ENCODE measurements around the gene CTSD. TPM values are rescaled to one million over a fixed set of nuclear protein-coding genes. Genes with fewer than 3 reads are reported as not detected.

CTSD gene
- total and polyA plus RNA-seq, 2 of the 8 experiments (the other 6 are each of a cell fraction or from before 2014, with no cell fraction given) = 169 to 173 TPM

DNA sequence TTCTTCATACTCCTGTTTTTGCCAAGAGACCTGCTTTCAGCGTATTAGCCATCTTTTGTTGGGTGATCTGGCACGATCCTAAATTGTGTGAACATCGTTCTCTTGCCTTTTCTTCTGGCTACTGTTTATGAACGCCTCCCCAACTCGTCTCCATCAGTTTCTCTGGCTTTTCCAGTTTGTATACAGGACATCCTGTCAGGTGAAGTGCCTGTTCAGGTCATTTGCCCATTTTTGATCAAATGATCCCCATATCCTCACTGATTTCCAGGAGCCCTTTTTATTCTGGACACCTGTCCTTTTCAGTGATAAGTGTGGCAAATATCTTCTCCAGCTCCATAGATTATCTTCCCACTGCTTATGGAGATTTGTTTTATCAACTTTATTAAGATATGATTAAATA lies 48.5 kb upstream of the CTSD start:
- ChIA-PET POLR2A (ENCODE audit: partially characterized antibody) (no interaction called here), CTCF (ENCODE audit: partially characterized antibody) (interaction anchor here (0.7 to 1.7 kb wide), 3 partner anchors 118 to 344 kb away, joined by 3 to 6 read pairs (median 3); no protein-coding TSS in a partner anchor)
- H3K4me3 ChIP-seq (ENCODE audit: extremely low read depth in 1 of 4, insufficient read depth in 2 of 4, low read depth in 3 of 4, low read length in 4 of 4) = no peak overlapping the region
- no peak overlapping the region for H4K5ac ChIP-seq (ENCODE audit: insufficient read length, low read depth, low read length)
- H4K20me1 ChIP-seq (replicated peaks in 1 of 2; ENCODE audit: control insufficient read depth in 1 of 2, insufficient read depth in 2 of 2, low read length in 2 of 2) = no peaks in the 10 kb centered on the region
- H3K36me3 ChIP-seq (ENCODE audit: control insufficient read depth in 2 of 4, insufficient read depth in 4 of 4, low read length in 3 of 4) = no peaks in the 10 kb centered on the region
- FAIRE-seq (no peak), DNase-seq (ENCODE audit: low read depth in 1 of 2, low spot score in 2 of 2) (no peak)
- H3K4me2 ChIP-seq (ENCODE audit: insufficient read depth in 1 of 2, low read depth in 2 of 2, low read length in 2 of 2) = no peak overlapping the region
- no peak overlapping the region for H2BK15ac ChIP-seq (ENCODE audit: low read length)
- H3K18ac ChIP-seq (ENCODE audit: extremely low read depth, low read length) = no peak overlapping the region
- H2BK12ac ChIP-seq (ENCODE audit: low read depth, low read length) = no peak overlapping the region
- no peak overlapping the region for H2BK20ac ChIP-seq (ENCODE audit: low read length)
- H3K27ac ChIP-seq (ENCODE audit: low read depth, low read length) = no peak overlapping the region
- H3K27me3 ChIP-seq (replicated peaks in 1 of 4; ENCODE audit: control insufficient read depth in 3 of 4, extremely low read depth in 1 of 4, insufficient read depth in 3 of 4, low read length in 3 of 4) = no peaks in the 10 kb centered on the region; a peak in 1 of 7 replicates
- H3K23me2 ChIP-seq (ENCODE audit: low read depth, low read length) = no peaks in the 10 kb centered on the region
- no peaks in the 10 kb centered on the region for H3K4me1 ChIP-seq (replicated peaks in 1 of 4; ENCODE audit: control insufficient read depth in 3 of 4, insufficient read depth in 4 of 4, low read length in 3 of 4)
- no peak overlapping the region for H4K91ac ChIP-seq (replicated peaks; ENCODE audit: insufficient read length, low read length)
- H3K79me1 ChIP-seq (ENCODE audit: low read depth, low read length) = no peaks in the 10 kb centered on the region
- no peak overlapping the region for H3K14ac ChIP-seq (ENCODE audit: insufficient read length)
- H2BK120ac ChIP-seq (replicated peaks; ENCODE audit: low read depth, low read length) = no peak overlapping the region
- H3K4ac ChIP-seq (replicated peaks; ENCODE audit: insufficient read length, low read depth, low read length) = no peak overlapping the region
- H3K9ac ChIP-seq (replicated peaks in 1 of 4; ENCODE audit: extremely low read depth in 1 of 4, low read depth in 3 of 4, low read length in 3 of 4) = no peak overlapping the region
- H3K9me3 ChIP-seq (ENCODE audit: insufficient read depth in 2 of 2, low read depth in 1 of 2, low read length in 1 of 2) = peaks cover 3 to 4% of the 10 kb centered on the region in 2 experiments; a peak in 1 of 4 replicates
- H2AFZ ChIP-seq (ENCODE audit: low read length) = no peak overlapping the region
- no peak overlapping the region for H2BK5ac ChIP-seq (ENCODE audit: low read depth, low read length)
- no peak overlapping the region for H2AK5ac ChIP-seq (ENCODE audit: low read depth, low read length)
- TF ChIP-seq TAF1 (IDR thresholded peaks at IDR 0.05; ENCODE audit: low read depth, low read length) = no peak
- TF ChIP-seq, protein P1, sequence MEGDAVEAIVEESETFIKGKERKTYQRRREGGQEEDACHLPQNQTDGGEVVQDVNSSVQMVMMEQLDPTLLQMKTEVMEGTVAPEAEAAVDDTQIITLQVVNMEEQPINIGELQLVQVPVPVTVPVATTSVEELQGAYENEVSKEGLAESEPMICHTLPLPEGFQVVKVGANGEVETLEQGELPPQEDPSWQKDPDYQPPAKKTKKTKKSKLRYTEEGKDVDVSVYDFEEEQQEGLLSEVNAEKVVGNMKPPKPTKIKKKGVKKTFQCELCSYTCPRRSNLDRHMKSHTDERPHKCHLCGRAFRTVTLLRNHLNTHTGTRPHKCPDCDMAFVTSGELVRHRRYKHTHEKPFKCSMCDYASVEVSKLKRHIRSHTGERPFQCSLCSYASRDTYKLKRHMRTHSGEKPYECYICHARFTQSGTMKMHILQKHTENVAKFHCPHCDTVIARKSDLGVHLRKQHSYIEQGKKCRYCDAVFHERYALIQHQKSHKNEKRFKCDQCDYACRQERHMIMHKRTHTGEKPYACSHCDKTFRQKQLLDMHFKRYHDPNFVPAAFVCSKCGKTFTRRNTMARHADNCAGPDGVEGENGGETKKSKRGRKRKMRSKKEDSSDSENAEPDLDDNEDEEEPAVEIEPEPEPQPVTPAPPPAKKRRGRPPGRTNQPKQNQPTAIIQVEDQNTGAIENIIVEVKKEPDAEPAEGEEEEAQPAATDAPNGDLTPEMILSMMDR (IDR thresholded peaks at IDR 0.05; ENCODE audit: control extremely low read depth in 1 of 3, insufficient read depth in 1 of 3, low read depth in 1 of 3, low read length in 3 of 3) = no peak
- no peak for TF ChIP-seq POLR2AphosphoS5 (IDR thresholded peaks at IDR 0.05; ENCODE audit: low read depth, low read length)
- no peak for TF ChIP-seq PHF8 (conservative IDR thresholded peaks at IDR 0.05; ENCODE audit: low read depth, low read length)
- no peak for TF ChIP-seq EZH2 (IDR thresholded peaks at IDR 0.05; ENCODE audit: low read depth, low read length, severe bottlenecking)
- TF ChIP-seq RNF2 (IDR thresholded peaks at IDR 0.05; ENCODE audit: borderline replicate concordance, low read depth, low read length, missing control alignments, poor library complexity, severe bottlenecking) = no peak
- TF ChIP-seq CBX8 (IDR thresholded peaks at IDR 0.05; ENCODE audit: borderline replicate concordance, low read depth, low read length) = no peak
- TF ChIP-seq SIN3A (conservative IDR thresholded peaks at IDR 0.05 in 1 of 2, IDR thresholded peaks at IDR 0.05 in 1 of 2; ENCODE audit: low read depth in 1 of 2, low read length in 2 of 2) = no peak
- 89% methylated on average over 5 of the region's 5 CpGs; no CpG with 5 or more reads in 1 of the 2 experiments for WGBS, 2 experiments (ENCODE audit: extremely low coverage in 1 of 2, insufficient coverage in 1 of 2, insufficient read length in 1 of 2, insufficient replicate concordance in 2 of 2, low coverage in 1 of 2, low lambda C conversion rate in 2 of 2, missing lambda C conversion rate in 1 of 2)
- no peak overlapping the region for H4K8ac ChIP-seq (ENCODE audit: extremely low read depth, insufficient read depth, low read length)
- no peaks in the 10 kb centered on the region for H3K79me2 ChIP-seq (ENCODE audit: control insufficient read depth in 1 of 2, insufficient read depth in 2 of 2, low read length in 2 of 2)
- no peak overlapping the region for H3K56ac ChIP-seq (replicated peaks; ENCODE audit: insufficient read length, low read depth, low read length)
- no peak overlapping the region for H3K23ac ChIP-seq (ENCODE audit: insufficient read length)
